NCI-H69 (cell line): ENCODE measurements around the gene GALNT10.

ENCODE experiments used
- DNase-seq: peaks from one replicate; lab custom pipeline; 2025; lab: John Stamatoyannopoulos, UW

Gene GALNT10

GRCh38 chr5:154179846-154180710 lies 10.5 kb upstream of the GALNT10 start:
- peak; percentile 73 for DNase-seq

- DNase-seq, result no peak
These were observed 9.4 kb upstream of the GALNT10 start for GRCh38 chr5:154181161-154181560.

GRCh38 chr5:154189256-154189818 lies 1.2 kb upstream of the GALNT10 start:
- peak; percentile 61 for DNase-seq

GRCh38 chr5:154189819-154190594 lies 526 bp upstream of the GALNT10 start:
- peak; percentile 86 for DNase-seq

GRCh38 chr5:154191467-154192261 lies 1.1 kb downstream of the GALNT10 start:
- DNase-seq, result peak; percentile 14

- DNase-seq, result no peak
These were observed 2.8 kb downstream of the GALNT10 start for GRCh38 chr5:154193283-154193682.

GRCh38 chr5:154193701-154194121 lies 3.2 kb downstream of the GALNT10 start:
- DNase-seq, result no peak

- peak; percentile 6 for DNase-seq
These were observed 4.1 kb downstream of the GALNT10 start for GRCh38 chr5:154194345-154195329.

- DNase-seq, result no peak
These were observed 5.7 kb downstream of the GALNT10 start for GRCh38 chr5:154196281-154196680.

GRCh38 chr5:154196955-154197652 lies 6.6 kb downstream of the GALNT10 start:
- DNase-seq, result peak; percentile 15

GRCh38 chr5:154197801-154198491 lies 7.4 kb downstream of the GALNT10 start:
- no peak for DNase-seq

GRCh38 chr5:154198611-154199230 lies 8.2 kb downstream of the GALNT10 start:
- no peak for DNase-seq

GRCh38 chr5:154199263-154199662 lies 8.7 kb downstream of the GALNT10 start:
- no peak for DNase-seq

- no peak for DNase-seq
These were observed 9.2 kb downstream of the GALNT10 start for GRCh38 chr5:154199671-154200220.

- no peak for DNase-seq
These were observed 9.7 kb downstream of the GALNT10 start for GRCh38 chr5:154200221-154200620.

GRCh38 chr5:154201108-154201769 lies 10.7 kb downstream of the GALNT10 start:
- no peak for DNase-seq

- peak; percentile 28 for DNase-seq
These were observed 12.1 kb downstream of the GALNT10 start for GRCh38 chr5:154202379-154203260.
